IPS-18c (cell line): ENCODE results near the gene MAGEA9B.
"Not testable (repeated sequence)": the region's sequence is repeated elsewhere in the genome, so short reads cannot be mapped to it uniquely, and the experiment has no call there.

ENCODE experiments used
- H3K4me3 ChIP-seq: 2 replicates; pipeline ENCODE4 v1.7.0; 2013; ENCODE audit warnings: low read depth, mild to moderate bottlenecking, low read length, moderate library complexity; ENCODE audit not compliant: insufficient read depth
- H3K9me3 ChIP-seq: one replicate; pipeline ENCODE4 v1.6.1; 2013; ENCODE audit warnings: mild to moderate bottlenecking, low read length, moderate library complexity; ENCODE audit not compliant: control insufficient read depth, insufficient read depth

The MAGEA9B gene

DNA sequence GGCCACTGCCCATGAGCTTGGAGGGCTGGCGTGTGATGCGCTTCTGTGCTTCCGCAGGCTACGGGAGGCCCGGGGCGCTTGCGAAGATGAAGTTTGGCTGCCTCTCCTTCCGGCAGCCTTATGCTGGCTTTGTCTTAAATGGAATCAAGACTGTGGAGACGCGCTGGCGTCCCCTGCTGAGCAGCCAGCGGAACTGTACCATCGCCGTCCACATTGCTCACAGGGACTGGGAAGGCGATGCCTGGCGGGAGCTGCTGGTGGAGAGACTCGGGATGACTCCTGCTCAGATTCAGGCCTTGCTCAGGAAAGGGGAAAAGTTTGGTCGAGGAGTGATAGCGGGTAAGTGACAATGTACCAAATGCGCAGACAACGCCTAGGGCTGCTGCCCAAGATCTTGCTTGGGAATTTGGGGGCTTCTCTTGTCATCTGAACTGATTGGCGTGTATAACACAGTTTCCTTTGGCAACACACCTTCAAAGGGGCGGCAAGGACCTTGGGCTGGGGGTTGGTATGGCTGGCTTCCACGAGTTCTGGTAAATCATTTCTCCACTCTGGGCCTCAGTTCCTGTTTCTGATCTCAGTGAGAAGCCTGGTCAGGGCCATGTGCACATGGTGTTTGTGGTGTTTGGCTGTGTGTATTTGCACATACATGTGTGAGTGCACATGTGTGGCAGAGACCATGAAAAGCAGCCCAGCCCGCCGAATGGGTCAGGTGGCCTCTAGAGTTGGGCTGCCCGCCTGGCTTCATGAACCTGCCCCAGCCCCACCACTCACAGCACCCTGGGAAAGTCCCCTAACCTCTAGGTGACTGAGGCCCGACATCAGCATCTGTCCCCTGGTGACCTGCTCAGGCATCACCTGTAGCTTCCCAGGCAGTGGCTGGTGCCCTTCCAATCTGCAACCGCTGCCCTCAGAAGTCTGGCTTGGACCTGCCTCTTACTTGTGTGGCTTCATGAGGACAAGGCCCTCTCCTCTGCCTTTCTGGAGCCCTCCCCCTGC, 41.4 kb downstream of the MAGEA9B start:
- H3K9me3 ChIP-seq, H3K4me3 ChIP-seq: not testable (repeated sequence)

- Histone ChIP-seq H3K9me3 (peaks cover 6% of the 10 kb centered on the region), H3K4me3 (peak overlapping the region; percentile 34)
Measured at GRCh38 chrX:149541521-149542047, 45.7 kb downstream of the MAGEA9B start.

- Histone ChIP-seq H3K9me3 (peaks cover 6% of the 10 kb centered on the region), H3K4me3 (peak within 1 kb of the TSS; percentile 62)
Measured at GRCh38 chrX:149540621-149541520, 46.4 kb downstream of the MAGEA9B start, which contains the start of gene EOLA1. TSS of gene EOLA1 (plus strand) at chrX:149541012. CDS start at chrX:149545631, 4,619 bp downstream.

DNA sequence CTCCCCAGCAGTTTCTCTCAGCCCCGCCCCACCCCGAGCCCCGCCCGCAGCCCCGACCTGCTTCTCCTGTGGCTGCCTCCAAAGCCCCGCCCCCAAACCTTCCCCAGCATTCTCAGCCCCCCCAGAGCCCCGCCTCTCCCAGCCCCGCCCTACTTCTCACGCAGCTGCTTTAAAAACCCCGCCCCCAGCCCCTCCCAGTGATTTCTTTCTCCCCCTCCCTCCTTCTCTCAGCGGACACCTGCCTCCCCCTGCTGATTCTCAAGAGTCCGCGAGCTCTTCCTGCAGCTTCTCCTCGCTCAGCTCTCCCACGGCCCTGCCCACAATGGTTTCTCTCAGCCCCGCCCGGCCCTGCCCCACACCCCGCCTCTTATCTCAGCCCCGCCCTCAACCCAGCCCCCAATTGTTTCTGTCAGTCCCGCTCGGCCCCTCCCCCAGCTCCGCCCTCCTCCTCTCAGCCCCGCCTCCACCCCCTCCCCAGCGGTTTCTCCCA, 47.1 kb downstream of the MAGEA9B start:
- peaks cover 6% of the 10 kb centered on the region for H3K9me3 ChIP-seq
- peak overlapping the region; percentile 34; the same call in 1 of the 2 replicates for H3K4me3 ChIP-seq

GRCh38 chrX:149539283-149540130, 47.8 kb downstream of the MAGEA9B start:
- H3K4me3 ChIP-seq: peak overlapping the region; percentile 62

GRCh38 chrX:149537474-149537873, 49.8 kb downstream of the MAGEA9B start:
- not testable (repeated sequence) for H3K9me3 ChIP-seq, H3K4me3 ChIP-seq

More at GRCh38 chrX:149539283-149540130, 47.8 kb downstream of the MAGEA9B start:
- peaks cover 6% of the 10 kb centered on the region for H3K9me3 ChIP-seq

GRCh38 chrX:149534926-149535602, 52.2 kb downstream of the MAGEA9B start:
- not testable (repeated sequence) for H3K4me3 ChIP-seq, H3K9me3 ChIP-seq

GRCh38 chrX:149533999-149534398, 53.3 kb downstream of the MAGEA9B start:
- not testable (repeated sequence) for H3K9me3 ChIP-seq, H3K4me3 ChIP-seq

- H3K9me3 ChIP-seq: peaks cover 11% of the 10 kb centered on the region
- not testable (repeated sequence) for H3K4me3 ChIP-seq
Measured at GRCh38 chrX:149532868-149533267, 54.4 kb downstream of the MAGEA9B start.
